Measurements from ENCODE around the gene PABPN1L.
"Not testable (repeated sequence)": the region's sequence is repeated elsewhere in the genome, so short reads cannot be mapped to it uniquely, and the experiment has no call there.

Gene PABPN1L

DNA sequence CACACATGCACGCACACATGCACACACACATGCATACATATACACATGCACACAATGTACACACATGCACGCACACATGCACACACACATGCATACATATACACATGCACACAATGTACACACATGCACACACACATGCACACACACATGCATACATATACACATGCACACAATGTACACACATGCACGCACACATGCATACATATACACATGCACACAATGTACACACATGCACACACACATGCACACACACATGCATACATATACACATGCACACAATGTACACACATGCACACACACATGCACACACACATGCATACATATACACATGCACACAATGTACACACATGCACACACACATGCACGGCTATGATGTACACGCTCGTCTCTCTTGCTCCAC, 27.8 kb upstream of the PABPN1L start:
- H3K27ac Mint-ChIP-seq; H3K27me3 Mint-ChIP-seq (ENCODE audit: low read depth); DNase-seq (ENCODE audit: low spot score); H3K4me3 Mint-ChIP-seq; H3K9me3 Mint-ChIP-seq; H3K4me1 Mint-ChIP-seq (ENCODE audit: low read depth); H3K36me3 Mint-ChIP-seq (ENCODE audit: low read depth): not testable (repeated sequence)

DNA sequence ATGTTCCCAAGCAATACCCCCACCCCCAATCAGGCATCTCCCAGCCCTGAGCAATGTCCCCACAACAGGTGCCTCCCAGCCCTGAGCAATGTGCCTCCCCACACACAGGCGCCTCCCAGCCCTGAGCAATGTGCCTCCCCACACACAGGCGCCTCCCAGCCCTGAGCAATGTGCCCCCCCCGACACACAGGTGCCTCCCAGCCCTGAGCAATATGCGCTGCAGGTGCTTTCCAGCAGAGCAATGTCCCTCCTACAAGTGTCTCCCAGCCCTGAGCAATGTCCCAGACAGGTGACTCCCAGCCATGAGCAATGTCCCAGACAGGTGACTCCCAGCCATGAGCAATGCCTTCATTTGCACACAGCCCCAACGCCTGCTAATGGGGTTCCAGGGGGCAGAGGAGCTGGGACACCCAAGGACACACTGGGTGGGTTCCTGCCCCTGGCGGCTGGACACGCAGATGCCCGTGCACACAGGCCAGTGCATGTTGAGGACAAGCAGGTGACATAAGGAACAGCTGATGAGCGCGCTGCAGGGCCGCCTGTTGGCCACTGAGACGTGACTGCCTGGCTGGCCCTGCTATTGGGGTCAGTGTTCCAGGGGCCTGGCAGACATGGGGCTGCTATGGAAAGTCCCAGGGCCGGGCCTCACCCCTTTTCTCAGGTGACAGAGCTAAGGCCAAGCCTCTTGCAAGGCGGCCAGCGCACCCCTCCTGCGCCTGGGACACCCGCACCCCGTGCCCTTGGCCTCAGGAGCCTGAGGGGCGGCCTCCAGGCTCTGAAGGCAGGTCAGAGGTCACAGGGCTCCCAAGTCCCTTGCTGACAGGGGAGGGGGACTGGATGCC, 26.9 kb upstream of the PABPN1L start:
- Mint-ChIP-seq H3K36me3 (ENCODE audit: low read depth) (no peaks in the 10 kb centered on the region), H3K4me1 (ENCODE audit: low read depth) (no peaks in the 10 kb centered on the region), H3K27ac (no peak overlapping the region), H3K9me3 (no peaks in the 10 kb centered on the region), H3K27me3 (ENCODE audit: low read depth) (no peaks in the 10 kb centered on the region), H3K4me3 (no peak overlapping the region)
- no peak for DNase-seq (ENCODE audit: low spot score)

- no peaks in the 10 kb centered on the region for H3K36me3 Mint-ChIP-seq (ENCODE audit: low read depth)
- H3K4me1 Mint-ChIP-seq (ENCODE audit: low read depth), result no peaks in the 10 kb centered on the region
- H3K27ac Mint-ChIP-seq, result no peak overlapping the region
- no peaks in the 10 kb centered on the region for H3K9me3 Mint-ChIP-seq
- no peak overlapping the region for H3K4me3 Mint-ChIP-seq
- no peaks in the 10 kb centered on the region for H3K27me3 Mint-ChIP-seq (ENCODE audit: low read depth)
- no peak for DNase-seq (ENCODE audit: low spot score)
Observed at GRCh38 chr16:88892065-88892464, 25.6 kb upstream of the PABPN1L start.

- H3K36me3 Mint-ChIP-seq (ENCODE audit: low read depth), result no peaks in the 10 kb centered on the region
Observed at GRCh38 chr16:88891083-88891482, 24.6 kb upstream of the PABPN1L start.

DNA sequence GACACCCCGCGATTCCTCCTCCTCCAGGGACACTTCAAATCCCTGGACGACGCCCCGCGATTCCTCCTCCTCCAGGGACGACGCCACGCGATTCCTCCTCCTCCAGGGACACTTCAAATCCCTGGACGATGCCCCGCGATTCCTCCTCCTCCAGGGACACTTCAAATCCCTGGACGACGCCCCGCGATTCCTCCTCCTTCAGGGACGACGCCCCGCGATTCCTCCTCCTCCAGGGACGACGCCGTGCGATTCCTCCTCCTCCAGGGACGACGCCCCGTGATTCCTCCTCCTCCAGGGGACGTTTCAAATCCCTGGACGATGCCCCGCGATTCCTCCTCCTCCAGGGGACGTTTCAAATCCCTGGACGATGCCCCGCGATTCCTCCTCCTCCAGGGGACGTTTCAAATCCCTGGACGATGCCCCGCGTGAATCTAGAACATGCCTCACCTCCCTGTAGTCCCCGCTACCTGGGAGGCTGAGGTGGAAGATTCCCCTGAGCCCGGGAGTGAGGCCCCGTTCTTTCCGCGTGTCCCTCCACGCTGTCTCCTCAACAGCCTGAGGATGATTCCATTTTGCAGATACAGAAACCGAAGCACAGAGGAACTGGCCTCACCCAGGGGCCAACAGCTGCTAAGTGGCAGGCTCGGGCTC, 23.4 kb upstream of the PABPN1L start:
- not testable (repeated sequence) for H3K36me3 Mint-ChIP-seq (ENCODE audit: low read depth); H3K4me1 Mint-ChIP-seq (ENCODE audit: low read depth); H3K9me3 Mint-ChIP-seq; H3K27ac Mint-ChIP-seq; DNase-seq (ENCODE audit: low spot score); H3K4me3 Mint-ChIP-seq; H3K27me3 Mint-ChIP-seq (ENCODE audit: low read depth)

More at GRCh38 chr16:88891083-88891482, 24.6 kb upstream of the PABPN1L start:
- Mint-ChIP-seq H3K27me3 (ENCODE audit: low read depth) (no peaks in the 10 kb centered on the region), H3K9me3 (no peaks in the 10 kb centered on the region), H3K27ac (no peak overlapping the region), H3K4me3 (no peak overlapping the region), H3K4me1 (ENCODE audit: low read depth) (no peaks in the 10 kb centered on the region)
- no peak for DNase-seq (ENCODE audit: low spot score)

GRCh38 chr16:88888461-88889387, 22.3 kb upstream of the PABPN1L start:
- Mint-ChIP-seq H3K4me3 (no peak overlapping the region), H3K4me1 (ENCODE audit: low read depth) (no peaks in the 10 kb centered on the region), H3K27me3 (ENCODE audit: low read depth) (no peaks in the 10 kb centered on the region), H3K9me3 (no peaks in the 10 kb centered on the region), H3K27ac (no peak overlapping the region), H3K36me3 (ENCODE audit: low read depth) (no peaks in the 10 kb centered on the region)
- DNase-seq (ENCODE audit: low spot score), result no peak

- no peaks in the 10 kb centered on the region for H3K9me3 Mint-ChIP-seq
- no peak for DNase-seq (ENCODE audit: low spot score)
- no peaks in the 10 kb centered on the region for H3K36me3 Mint-ChIP-seq (ENCODE audit: low read depth)
- H3K27ac Mint-ChIP-seq, result no peak overlapping the region
- no peak overlapping the region for H3K4me3 Mint-ChIP-seq
- H3K4me1 Mint-ChIP-seq (ENCODE audit: low read depth), result no peaks in the 10 kb centered on the region
- H3K27me3 Mint-ChIP-seq (ENCODE audit: low read depth), result no peaks in the 10 kb centered on the region
Observed at GRCh38 chr16:88888057-88888456, 21.6 kb upstream of the PABPN1L start.

DNA sequence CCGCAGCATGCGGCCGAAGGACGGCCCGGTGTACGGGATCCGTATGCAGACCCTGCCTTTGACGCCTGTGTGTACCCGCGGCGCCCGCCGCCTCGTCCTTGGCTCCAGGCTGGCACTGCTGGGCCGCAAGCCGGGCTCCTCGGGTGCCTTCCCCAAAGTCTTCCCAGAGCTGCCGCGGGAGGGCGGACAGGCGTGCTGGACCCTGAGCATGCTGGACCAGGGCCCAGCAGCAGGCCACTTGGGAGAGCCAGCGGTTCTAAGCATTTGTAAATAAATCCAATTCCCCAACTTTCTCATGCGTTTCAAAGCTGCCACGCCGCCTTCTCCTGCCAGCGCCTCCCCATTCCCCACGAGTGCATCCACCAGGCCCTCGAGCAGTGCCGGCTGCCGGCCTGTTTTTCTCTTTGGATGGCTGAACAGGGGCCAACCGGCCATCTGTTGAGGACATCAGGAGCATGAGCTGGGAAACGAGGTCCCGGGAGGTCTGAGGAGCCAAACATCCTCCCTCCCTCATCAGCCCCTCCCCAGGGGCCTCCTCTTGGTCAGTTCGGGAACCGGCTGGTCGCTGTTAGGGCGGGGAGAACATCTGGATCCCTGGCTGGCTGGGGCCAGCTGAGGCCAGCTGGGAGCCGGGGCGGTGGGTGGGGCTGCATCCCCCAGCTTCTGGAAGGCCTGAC, 20.5 kb upstream of the PABPN1L start:
- Mint-ChIP-seq H3K4me3 (no peak overlapping the region), H3K27ac (no peak overlapping the region), H3K27me3 (ENCODE audit: low read depth) (no peaks in the 10 kb centered on the region), H3K36me3 (ENCODE audit: low read depth) (no peaks in the 10 kb centered on the region), H3K9me3 (no peaks in the 10 kb centered on the region), H3K4me1 (ENCODE audit: low read depth) (peaks cover 5% of the 10 kb centered on the region)
- DNase-seq (ENCODE audit: low spot score), result no peak

DNA sequence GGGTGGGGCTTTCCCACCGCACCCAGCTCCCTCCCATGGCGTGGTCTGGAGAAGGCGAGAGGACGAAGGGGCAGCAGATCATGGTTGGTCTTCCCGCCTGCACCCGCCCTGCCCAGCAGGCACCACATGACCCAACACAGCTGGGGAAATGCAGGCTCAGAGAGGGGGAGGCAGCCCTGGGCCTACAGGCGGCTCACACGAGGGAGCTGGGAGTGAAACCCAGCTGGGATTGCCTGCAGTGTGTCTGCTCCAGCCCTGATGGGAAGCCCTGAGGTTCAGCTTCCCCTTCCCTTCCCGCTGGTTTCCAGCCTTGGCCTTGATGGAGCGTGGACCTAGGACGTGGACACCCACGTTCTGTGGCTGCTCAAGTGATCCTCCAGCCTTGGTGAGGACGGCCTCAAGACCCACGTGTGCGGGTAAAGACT, 20.0 kb upstream of the PABPN1L start:
- no peaks in the 10 kb centered on the region for H3K9me3 Mint-ChIP-seq
- H3K27me3 Mint-ChIP-seq (ENCODE audit: low read depth), result no peaks in the 10 kb centered on the region
- H3K4me1 Mint-ChIP-seq (ENCODE audit: low read depth), result peaks cover 5% of the 10 kb centered on the region
- H3K27ac Mint-ChIP-seq, result no peak overlapping the region
- H3K36me3 Mint-ChIP-seq (ENCODE audit: low read depth), result no peaks in the 10 kb centered on the region
- no peak overlapping the region for H3K4me3 Mint-ChIP-seq
- no peak for DNase-seq (ENCODE audit: low spot score)

- Mint-ChIP-seq H3K27ac (no peak overlapping the region), H3K27me3 (ENCODE audit: low read depth) (no peaks in the 10 kb centered on the region), H3K9me3 (no peaks in the 10 kb centered on the region), H3K4me1 (ENCODE audit: low read depth) (peaks cover 5% of the 10 kb centered on the region), H3K36me3 (ENCODE audit: low read depth) (no peaks in the 10 kb centered on the region), H3K4me3 (no peak overlapping the region)
- no peak for DNase-seq (ENCODE audit: low spot score)
Observed at GRCh38 chr16:88885693-88886280, 19.3 kb upstream of the PABPN1L start.

- Mint-ChIP-seq H3K4me1 (ENCODE audit: low read depth) (peaks cover 5% of the 10 kb centered on the region), H3K9me3 (no peaks in the 10 kb centered on the region), H3K4me3 (no peak overlapping the region), H3K27me3 (ENCODE audit: low read depth) (no peaks in the 10 kb centered on the region), H3K27ac (no peak overlapping the region), H3K36me3 (ENCODE audit: low read depth) (no peaks in the 10 kb centered on the region)
- DNase-seq (ENCODE audit: low spot score), result no peak
Observed at GRCh38 chr16:88884569-88885271, 18.3 kb upstream of the PABPN1L start.

- Mint-ChIP-seq H3K27ac (no peak overlapping the region), H3K36me3 (ENCODE audit: low read depth) (no peaks in the 10 kb centered on the region), H3K9me3 (no peaks in the 10 kb centered on the region), H3K27me3 (ENCODE audit: low read depth) (no peaks in the 10 kb centered on the region), H3K4me1 (ENCODE audit: low read depth) (peaks cover 5% of the 10 kb centered on the region), H3K4me3 (no peak overlapping the region)
- DNase-seq (ENCODE audit: low spot score), result no peak
Observed at GRCh38 chr16:88883946-88884345, 17.5 kb upstream of the PABPN1L start.
